ENCODE measurements around the gene AFDN.

Gene AFDN

DNA sequence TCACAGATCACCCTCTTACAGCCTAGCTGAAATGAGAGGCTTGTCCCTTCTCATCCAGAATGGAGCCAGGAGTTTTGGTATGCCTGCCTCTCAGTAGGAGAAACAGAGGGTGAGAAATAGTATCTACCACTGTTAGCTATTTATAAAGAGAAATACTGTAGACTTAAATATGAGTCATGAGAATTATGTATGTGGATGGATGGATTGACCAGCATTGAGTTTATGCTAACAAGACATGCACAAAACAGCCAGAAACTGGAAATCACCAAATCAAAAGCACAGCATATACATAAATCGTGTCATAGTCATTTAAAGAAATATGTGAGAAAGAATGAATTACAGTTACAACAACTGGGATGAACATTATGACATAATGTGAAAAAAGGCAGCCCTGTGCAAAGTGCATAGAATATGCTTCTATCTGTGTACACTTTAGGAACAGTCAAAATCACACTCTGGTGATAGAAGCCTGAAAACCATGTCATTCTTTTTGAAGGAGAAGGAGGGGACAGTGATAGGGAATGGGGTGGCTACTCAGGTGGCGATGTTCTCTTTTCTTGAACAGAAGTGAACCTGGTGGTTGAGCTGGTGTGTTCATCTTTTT, 90.9 kb downstream of the AFDN start:
- DNase-seq (ENCODE audit: low read depth), result no peak
- no peak overlapping the region for H3K4me3 ChIP-seq (ENCODE audit: low read depth, low read length)
- TF ChIP-seq, protein P1, sequence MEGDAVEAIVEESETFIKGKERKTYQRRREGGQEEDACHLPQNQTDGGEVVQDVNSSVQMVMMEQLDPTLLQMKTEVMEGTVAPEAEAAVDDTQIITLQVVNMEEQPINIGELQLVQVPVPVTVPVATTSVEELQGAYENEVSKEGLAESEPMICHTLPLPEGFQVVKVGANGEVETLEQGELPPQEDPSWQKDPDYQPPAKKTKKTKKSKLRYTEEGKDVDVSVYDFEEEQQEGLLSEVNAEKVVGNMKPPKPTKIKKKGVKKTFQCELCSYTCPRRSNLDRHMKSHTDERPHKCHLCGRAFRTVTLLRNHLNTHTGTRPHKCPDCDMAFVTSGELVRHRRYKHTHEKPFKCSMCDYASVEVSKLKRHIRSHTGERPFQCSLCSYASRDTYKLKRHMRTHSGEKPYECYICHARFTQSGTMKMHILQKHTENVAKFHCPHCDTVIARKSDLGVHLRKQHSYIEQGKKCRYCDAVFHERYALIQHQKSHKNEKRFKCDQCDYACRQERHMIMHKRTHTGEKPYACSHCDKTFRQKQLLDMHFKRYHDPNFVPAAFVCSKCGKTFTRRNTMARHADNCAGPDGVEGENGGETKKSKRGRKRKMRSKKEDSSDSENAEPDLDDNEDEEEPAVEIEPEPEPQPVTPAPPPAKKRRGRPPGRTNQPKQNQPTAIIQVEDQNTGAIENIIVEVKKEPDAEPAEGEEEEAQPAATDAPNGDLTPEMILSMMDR (IDR thresholded peaks at IDR 0.05; ENCODE audit: low read depth, low read length), result no peak
- TF ChIP-seq MYC (IDR thresholded peaks at IDR 0.05; ENCODE audit: low read depth, low read length) (no peak), MAX (IDR thresholded peaks at IDR 0.05; ENCODE audit: low read depth, low read length) (no peak), POLR2A (IDR thresholded peaks at IDR 0.05; ENCODE audit: extremely low read depth, insufficient read length) (no peak)

GRCh38 chr6:167918548-167919278, 92.0 kb downstream of the AFDN start:
- no peak for DNase-seq (ENCODE audit: low read depth)
- TF ChIP-seq POLR2A (IDR thresholded peaks at IDR 0.05; ENCODE audit: extremely low read depth, insufficient read length), result no peak
- no peak for TF ChIP-seq MYC (IDR thresholded peaks at IDR 0.05; ENCODE audit: low read depth, low read length)
- no peak for TF ChIP-seq MAX (IDR thresholded peaks at IDR 0.05; ENCODE audit: low read depth, low read length)
- TF ChIP-seq, protein P1 (IDR thresholded peaks at IDR 0.05; ENCODE audit: low read depth, low read length), result no peak
- H3K4me3 ChIP-seq (ENCODE audit: low read depth, low read length), result no peak overlapping the region

DNA sequence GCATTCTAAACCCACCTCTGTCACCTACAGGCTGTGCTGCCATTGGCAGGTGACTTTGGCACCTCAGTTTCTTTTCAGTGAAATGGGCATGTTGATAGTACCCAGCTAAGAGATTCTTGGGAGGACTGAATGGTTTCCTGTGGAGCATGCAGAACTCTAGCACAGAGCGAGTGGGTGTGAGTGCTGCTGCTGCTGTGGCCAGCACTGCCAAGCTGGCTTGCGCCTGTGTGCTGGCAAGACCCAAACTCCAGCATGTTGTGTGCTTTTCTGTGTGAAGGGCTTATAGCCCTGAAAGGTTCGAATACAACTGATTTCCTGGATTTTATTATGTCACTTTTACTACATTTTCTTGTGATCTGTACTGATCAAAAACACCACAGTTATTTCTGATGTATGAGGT, 92.6 kb downstream of the AFDN start:
- TF ChIP-seq MAX (IDR thresholded peaks at IDR 0.05; ENCODE audit: low read depth, low read length), result no peak
- no peak for TF ChIP-seq POLR2A (IDR thresholded peaks at IDR 0.05; ENCODE audit: extremely low read depth, insufficient read length)
- TF ChIP-seq, protein P1 (IDR thresholded peaks at IDR 0.05; ENCODE audit: low read depth, low read length), result no peak
- no peak for TF ChIP-seq MYC (IDR thresholded peaks at IDR 0.05; ENCODE audit: low read depth, low read length)
- H3K4me3 ChIP-seq (ENCODE audit: low read depth, low read length), result no peak overlapping the region
- no peak for DNase-seq (ENCODE audit: low read depth)

DNA sequence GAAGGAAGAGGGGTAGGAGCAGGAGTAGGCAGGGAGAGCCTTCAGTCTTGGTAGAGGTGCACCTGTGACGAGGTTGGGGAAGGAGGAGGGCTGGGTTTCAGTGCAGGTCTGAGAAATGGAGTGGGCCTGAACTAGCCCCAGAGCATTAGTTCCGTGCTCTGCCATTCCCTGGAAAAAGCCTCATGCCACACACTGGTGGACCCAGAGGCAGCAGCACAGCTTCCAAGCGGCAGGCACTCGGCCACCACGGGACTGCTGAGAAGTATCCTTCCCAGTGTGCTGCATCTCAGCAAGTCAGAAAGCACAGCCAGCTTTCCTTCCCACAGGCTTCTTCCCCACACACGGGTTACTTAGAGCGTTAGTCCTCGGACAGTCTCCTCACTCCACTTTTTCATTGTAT, 93.5 kb downstream of the AFDN start:
- no peak for DNase-seq (ENCODE audit: low read depth)
- no peak overlapping the region for H3K4me3 ChIP-seq (ENCODE audit: low read depth, low read length)
- TF ChIP-seq MAX (IDR thresholded peaks at IDR 0.05; ENCODE audit: low read depth, low read length) (no peak), MYC (IDR thresholded peaks at IDR 0.05; ENCODE audit: low read depth, low read length) (no peak), POLR2A (IDR thresholded peaks at IDR 0.05; ENCODE audit: extremely low read depth, insufficient read length) (no peak)
- TF ChIP-seq, protein P1 (IDR thresholded peaks at IDR 0.05; ENCODE audit: low read depth, low read length), result no peak

GRCh38 chr6:167921831-167922230, 95.1 kb downstream of the AFDN start:
- no peak for TF ChIP-seq MYC (IDR thresholded peaks at IDR 0.05; ENCODE audit: low read depth, low read length)

GRCh38 chr6:167925026-167925425, 98.3 kb downstream of the AFDN start:
- no peak for TF ChIP-seq MAX (IDR thresholded peaks at IDR 0.05; ENCODE audit: low read depth, low read length)
- TF ChIP-seq, protein P1 (IDR thresholded peaks at IDR 0.05; ENCODE audit: low read depth, low read length), result no peak
- no peak for TF ChIP-seq MYC (IDR thresholded peaks at IDR 0.05; ENCODE audit: low read depth, low read length)
- no peak for TF ChIP-seq POLR2A (IDR thresholded peaks at IDR 0.05; ENCODE audit: extremely low read depth, insufficient read length)
- no peak for DNase-seq (ENCODE audit: low read depth)

More at GRCh38 chr6:167921831-167922230, 95.1 kb downstream of the AFDN start:
- H3K4me3 ChIP-seq (ENCODE audit: low read depth, low read length), result no peak overlapping the region
- no peak for DNase-seq (ENCODE audit: low read depth)

More at GRCh38 chr6:167925026-167925425, 98.3 kb downstream of the AFDN start:
- H3K4me3 ChIP-seq (ENCODE audit: low read depth, low read length), result no peak overlapping the region
